NCI-H345 treated with DMSO at 0.1 percent for 48 hours (cell line): ENCODE results near the gene PTPN1.
"Not testable (repeated sequence)": the region's sequence is repeated elsewhere in the genome, so short reads cannot be mapped to it uniquely, and the experiment has no call there.

Source experiments
- DNase-seq: peaks from one replicate; lab custom pipeline; 2025; ENCODE audit not compliant: unreplicated experiment; lab: John Stamatoyannopoulos, UW

PTPN1 gene

DNA sequence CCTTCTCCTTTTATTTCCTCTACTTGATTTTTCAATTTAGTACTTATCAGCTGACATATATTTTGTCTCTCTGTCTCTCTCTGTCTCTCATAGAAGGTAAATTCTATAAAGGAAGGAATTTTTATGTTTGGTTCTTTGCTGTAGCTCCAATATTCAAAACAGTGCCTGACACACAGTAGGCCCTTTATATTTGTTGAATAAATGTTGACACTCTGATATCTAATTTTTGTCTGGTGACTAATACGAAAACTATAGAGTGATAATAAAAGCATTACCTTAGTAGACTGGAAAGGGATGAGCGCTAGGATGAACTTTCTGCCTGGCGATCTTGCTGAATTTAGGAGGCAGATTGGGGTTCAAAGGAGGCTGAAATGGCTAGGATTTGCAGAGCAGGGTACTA is 42.8 kb downstream of the PTPN1 start:
- DNase-seq, result no peak

DNA sequence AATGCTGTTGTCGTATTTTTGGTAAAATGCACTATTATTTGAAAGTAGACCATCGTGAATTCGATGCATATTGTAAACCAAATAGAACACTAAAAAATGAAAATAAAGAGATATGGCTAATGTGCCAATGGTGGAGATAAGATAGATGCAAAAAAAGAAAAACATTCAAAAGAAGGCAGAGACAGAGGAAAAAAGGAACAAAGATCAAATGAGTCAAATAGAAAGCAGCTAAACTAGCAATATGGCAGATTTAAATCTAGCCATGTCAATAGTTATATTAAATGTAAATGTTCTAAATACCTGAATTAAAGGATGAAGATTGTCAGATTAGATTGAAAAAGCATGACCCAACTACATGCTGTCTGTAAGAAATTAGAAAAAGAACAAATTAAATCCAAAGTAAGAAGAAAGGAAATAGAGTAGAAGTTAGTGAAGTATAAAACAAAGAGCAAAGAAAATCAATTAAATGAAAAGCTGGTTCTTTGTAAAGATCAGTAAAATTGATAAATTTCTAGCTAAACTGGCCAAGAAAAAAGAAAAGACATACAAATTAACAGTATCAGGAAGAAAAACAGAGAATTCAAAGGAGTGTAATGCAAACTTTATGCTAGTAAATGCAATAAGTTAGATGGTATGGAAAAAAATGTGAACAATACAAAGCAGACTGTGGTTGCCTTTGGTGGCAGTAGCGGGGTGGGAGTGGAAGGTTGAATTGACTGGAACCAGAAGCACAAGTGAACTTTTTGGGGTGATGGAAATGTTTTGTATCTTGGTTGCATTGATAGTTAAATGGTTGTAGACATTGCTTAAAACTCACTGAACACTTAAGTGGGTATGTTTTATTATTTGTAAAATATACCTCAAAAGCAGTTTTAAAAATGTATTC is 44.8 kb downstream of the PTPN1 start:
- no peak for DNase-seq

DNA sequence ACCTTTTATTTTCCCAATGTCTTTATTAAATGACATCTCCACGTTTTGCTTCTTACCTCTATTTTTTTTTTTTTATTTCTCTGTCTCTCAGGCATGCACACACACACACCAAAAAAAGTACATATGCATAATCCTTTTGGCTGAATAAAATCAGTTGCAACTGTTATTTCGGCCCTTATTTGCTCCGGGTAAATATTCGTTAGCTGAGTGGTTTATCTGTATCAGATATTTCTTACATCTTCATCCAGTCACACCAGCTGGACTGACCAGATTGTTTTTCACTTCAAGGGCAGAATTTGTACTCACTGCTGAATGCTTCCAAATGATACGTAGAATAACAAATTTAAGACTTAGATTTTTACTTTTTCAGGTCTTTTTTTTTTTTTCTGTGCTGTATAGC is 45.5 kb downstream of the PTPN1 start:
- no peak for DNase-seq

DNA sequence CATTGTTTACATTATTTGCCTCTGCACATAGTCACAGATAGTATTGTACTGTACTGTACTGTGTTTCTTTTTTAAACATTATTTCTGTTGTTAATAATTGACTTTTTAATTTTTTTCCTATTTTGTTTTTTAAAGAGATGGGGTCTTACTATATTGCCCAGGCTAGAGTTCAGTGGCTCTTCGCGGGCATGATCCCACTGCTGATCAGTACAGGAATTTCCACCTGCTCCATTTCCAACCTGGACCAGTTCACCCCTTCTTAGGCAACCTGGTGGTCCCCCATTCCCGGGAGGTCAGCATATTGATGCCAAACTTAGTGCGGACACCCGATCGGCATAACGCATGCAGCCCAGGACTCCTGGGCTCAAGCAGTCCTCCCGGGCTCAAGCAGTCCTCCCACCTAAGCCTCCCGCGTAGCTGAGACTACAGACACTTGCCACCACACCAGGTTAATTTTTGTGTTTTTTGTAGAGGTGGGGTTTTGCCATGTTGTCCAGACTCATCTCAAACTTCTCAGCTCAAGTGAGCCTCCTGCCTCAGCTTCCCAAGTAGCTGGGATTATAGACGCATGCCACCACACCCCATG is 47.5 kb downstream of the PTPN1 start:
- DNase-seq, result no peak

DNA sequence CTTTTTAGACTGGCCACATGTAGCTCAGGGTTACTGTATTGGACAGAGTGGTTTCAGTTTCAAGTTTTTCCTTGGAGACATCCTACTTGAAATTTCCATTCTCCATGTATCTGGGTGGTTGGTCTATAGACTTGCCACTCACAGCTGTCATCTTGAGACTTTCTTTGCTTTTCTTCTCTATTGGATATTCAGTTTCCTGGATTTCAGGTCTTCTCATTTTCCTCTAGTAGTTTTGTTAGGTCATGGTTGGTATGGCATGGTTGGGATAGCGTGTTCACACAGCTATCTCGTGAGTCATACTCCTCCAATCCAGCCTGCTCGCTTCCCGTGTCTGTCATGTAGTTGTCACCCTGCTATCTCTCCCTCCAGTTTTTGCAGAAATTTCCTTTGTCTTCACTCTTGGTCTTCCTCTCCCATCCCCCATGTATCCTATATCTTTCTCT is 48.3 kb downstream of the PTPN1 start:
- no peak for DNase-seq

DNA sequence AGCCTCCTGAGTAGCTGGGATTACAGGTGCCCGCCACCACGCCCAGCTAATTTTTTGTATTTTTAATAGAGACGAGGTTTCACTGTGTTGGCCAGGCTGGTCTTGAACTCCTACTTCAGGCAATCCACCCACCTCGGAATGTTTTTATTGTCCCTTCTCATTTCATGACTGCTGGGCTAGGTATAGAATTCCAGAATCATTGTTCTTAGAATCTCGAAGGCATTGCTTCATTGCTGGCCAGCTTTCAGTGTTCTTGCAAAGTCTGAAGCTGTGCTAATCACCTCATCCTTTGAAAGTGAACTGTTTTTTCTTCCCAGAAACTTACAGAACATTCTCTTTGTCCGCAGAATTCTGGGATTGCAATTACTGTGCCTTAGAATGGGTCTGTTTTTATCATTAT is 49.0 kb downstream of the PTPN1 start:
- no peak for DNase-seq

DNA sequence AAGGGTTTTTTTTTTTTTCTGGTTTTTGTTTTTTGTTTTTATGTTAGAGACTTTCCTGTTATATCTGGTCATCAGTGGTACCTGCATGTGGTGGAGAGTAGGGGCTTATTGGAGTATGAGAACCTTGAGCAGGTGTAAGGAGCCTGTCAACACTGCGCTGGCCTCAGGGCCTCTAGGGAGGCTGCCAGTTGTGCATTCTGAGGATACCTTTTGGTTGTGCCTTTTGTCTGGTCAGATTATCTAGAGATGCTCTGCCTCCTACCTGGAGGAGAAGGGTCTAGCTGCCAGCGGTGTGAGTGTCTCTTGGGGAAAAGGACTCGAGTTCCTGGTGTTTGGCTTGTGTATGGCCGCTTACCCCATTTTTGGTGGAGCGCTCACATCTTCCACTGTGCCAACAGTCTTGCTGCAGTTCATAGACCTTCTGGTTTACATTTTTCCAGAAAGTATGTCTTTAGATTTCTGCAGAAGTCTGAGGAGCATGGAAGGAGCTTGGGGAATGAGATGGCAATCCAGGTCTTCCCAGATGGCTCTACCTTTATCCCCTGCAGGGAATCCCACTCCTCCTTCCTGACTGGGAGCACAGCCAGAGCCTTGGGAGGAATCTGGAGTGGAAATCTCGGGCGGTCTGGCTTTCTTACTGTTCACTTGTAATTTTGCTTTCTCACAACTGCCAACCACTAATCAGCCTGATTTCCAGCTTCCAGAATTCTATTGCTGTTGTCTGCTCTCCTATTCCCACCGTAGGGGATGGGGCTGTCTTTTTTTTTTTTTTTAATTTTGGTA is 49.9 kb downstream of the PTPN1 start:
- no peak for DNase-seq

DNA sequence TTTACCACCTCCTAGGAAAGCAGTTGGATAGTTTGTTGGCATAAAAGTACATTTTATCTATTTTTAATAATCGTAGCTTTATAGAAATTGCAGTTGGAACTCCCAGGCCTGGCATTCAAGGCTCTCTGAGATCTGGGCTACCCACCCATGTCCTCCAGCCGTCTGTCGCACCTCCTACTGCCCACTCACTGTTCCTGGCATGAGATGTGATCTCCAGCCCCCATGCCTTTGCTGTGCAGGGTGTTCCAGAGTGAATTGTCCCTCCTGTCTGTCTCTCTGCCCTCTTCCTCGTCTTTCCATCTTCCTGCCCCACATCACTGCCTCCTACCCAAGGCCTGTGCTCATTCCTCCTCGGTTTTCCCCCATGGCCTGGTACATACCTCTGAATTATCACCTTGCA is 50.7 kb downstream of the PTPN1 start:
- no peak for DNase-seq

DNA sequence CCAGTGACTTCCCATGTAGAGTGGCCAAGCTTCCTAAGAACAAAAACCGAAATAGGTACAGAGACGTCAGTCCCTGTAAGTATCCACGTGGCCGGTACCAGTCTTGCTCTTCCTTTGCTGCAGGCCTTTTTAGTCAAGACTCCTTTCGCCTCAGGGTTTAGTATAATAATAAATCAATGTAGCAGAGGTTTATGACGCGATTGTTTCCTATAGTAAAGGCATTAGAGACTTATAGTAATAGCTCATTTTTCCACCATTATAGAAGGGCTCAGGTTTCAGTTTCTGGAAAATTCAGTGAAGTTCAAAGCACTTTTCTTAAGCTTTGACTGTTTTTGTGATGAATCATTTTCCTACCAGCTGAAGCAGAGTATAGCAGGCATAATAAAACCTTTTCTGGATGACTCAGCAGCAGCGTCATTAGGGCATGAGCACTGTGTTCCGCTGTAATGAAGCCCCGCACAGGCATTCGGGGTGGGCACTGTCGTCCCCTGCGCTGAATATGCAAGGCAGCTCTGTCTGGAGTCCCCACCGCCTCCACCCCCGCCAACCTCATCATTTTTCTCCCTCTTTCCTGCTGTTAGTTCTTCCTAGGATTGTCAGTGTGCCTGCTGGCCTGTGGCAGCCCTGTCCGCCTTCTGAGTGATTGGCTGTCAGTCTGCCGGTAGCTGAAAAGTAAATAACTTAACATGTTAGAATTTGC is 51.3 kb downstream of the PTPN1 start:
- no peak for DNase-seq

DNA sequence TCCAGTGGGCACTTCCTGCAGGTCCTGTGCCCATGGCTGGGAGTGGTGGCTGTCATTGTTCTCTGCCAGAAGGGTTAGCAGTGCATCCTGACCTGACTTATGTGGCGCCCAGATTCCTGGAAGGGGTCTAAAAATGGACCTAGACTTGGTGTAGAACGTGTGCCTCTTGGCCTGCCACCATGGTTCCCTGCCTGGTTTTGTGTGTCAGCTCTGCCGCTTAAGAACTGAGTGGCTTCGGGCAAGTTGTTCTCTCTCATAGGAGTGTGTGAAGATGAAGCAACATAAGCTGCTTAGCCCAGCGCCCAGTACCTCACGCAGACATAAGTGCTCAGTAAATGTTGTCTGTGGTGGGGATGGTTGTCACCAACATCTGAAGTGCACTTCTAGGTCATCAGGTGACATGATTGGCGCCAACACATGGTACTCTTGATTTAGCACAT is 52.1 kb downstream of the PTPN1 start:
- DNase-seq, result peak; percentile 96

DNA sequence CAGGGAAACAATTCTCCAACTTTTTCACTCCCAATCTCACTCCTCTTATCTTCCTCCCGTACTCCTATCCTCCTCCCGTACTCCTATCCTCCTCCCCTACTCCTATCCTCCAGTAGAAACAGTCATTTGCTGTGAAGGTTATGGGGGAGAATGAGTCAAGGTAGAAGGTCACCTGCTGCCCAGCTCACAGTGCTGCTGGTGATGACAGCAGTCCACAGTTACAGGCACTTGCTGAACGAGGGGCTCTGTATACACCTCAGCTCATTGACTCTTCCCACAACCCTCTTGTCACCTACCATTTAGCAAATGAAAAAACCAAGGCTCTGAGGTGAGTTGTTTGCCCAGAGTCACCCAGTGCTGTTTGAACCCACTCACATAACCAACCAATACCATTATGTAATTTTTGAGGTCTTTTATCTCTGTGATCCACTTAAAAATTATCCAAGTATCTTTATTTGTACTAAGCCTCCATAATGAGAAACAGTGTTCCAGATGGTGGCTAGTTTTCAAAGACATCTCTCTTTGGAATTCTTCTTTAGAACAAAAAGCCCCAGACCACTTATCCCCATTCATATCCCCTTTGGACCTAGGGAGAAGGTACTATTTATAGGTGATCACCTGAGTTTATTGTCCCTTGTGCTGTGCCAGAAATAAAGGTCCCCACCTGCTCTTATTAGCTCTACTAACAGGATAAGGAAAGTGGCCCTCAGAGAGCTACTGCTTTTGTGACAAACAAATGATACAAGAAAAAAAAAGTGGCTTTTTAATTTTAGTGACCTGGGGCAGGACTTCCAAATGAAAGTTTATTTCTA is 53.2 kb downstream of the PTPN1 start:
- peak; percentile 98 for DNase-seq

DNA sequence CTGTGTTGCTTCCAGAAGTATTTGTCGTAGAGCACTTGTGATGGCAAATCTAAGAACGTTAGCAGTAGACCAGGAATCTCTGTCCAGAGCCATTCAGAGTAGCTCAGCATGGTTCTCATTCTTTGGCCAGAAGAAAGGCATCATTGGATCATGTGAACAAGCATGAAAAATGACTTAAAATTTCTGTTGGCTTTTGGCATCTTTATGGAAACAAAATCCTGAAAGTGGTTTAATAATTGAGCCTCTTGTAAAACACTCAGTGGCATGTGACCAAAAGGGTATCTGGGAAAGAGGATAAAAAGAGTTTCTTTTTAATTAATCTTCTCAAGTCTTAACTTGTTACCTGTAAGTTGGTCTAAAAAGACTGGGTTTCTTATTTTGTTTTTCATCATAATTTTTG is 55.2 kb downstream of the PTPN1 start:
- no peak for DNase-seq

DNA sequence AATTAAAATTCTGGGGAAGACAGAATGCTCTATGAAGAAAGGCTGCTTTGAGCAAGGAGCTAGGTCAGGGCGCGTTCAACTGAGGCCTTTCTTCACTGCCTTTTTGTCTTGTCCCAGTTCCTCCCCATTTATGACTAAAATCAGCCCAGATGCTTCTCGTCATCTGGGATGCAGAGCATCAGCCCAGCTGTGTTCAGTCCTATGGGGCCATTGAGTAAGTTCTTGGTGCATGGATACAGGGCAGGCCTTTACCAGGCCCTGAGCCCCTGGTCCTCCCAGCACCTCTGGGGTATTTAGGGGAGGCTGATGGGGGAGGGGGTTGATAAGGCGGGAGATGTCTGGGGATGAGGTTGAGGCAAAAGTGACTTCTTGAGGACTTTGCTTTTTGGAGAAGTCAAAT is 55.7 kb downstream of the PTPN1 start:
- DNase-seq, result no peak

DNA sequence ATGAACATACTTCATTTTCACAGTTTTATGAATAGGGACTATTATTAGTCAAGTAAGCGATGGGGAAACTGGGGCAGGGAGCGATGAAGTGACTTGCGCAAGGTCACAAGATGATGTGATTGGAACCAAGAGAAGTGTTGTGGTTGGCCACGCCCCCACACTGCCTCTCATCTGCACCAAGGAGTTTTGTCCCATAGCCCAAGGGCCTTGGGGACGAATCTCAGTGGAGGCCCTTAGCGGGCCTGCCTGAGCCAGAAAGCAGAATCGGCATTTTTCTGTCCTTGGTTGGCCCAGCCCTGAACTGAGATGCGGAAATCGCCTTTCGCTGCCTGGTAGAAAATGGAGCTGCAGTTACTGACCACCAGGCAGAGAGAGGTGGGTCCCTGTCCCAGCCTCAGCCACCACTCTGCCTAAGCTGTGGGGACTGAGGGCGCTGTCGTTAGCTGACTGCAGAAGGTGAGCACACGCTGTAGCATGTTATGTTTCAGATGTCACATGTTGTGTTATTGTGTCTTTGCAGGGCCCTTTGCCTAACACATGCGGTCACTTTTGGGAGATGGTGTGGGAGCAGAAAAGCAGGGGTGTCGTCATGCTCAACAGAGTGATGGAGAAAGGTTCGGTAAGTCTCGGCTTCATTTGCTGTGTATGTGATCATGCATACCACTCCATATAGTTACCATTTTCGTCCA is 57.8 kb downstream of the PTPN1 start:
- no peak for DNase-seq

DNA sequence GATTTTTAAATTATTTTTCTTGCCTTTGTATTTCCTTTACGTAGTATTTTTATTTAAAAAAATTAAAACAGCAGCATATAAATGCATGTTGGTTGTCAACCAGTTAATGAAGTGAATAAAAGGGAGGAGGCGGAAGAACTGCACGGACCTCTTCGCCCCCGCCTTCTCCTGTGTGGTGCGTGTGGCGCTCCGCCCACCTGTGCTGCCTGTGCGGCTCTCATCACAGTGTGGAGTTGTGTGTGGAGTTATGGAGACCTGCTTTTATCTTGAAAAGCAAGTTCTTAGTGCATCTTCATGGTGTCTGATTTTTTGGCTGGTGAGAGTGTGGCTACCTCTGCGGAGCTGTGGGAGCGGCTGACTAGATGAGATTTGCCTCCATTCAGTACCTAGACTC is 58.4 kb downstream of the PTPN1 start:
- no peak for DNase-seq

DNA sequence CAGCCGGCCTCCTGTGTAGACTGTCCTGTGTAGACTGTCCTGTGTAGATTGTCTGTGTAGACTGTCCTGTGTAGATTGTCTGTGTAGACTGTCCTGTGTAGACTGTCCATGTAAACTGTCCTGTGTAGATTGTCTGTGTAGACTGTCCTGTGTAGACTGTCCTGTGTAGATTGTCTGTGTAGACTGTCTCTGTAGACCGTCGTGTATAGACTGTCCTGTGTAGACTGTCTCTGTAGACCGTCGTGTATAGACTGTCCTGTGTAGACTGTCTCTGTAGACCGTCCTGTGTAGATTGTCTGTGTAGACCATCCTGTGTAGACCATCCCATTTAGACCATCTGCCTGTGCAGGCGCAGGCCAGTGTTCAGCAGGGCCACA is 59.3 kb downstream of the PTPN1 start:
- not testable (repeated sequence) for DNase-seq

DNA sequence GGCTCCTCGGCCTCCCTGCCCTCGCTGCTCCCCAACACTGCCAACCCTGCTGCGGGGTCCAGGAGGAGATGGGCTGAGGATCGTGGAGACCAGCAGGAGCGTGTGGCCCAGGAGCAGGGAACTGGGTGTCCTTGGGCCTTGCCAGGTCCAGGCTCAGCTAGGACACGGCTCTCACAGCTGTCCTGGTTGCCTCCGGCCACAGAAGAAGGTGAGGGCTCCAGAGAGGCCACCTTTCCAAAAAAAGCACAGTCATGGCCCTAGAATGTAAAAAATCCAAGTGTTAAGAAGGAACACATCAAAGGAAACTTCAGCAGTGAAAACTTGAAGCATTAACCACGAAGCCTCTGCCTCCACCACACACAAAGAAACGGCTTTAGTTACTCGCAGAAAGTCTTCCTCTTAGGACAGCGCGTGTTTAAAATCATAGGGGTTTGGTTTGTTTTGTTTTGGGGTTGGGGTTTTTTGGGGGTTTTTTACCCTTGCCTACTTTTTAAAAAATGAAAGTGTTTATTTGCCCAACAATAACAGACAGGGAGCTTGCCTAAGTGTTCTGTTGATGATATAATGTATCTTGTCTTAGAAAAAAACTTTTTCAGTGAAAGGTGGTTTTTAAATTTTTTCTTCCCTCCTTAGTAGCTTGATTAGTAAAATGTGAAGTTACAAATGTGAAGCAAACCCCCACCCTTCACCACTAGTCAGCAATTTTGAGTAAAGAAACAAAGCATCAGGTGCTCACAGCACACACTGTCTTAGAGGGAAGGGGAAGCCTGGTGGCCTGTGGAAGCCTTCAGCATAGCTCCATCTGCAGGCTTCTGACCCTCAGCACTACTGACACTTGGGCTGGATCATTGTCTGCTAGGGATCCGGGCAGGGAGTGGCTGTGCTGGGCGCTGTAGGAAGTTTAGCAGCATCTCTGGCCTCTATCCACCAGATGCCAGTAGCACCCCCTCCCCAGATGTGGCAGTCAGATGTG is 60.0 kb downstream of the PTPN1 start:
- no peak for DNase-seq

DNA sequence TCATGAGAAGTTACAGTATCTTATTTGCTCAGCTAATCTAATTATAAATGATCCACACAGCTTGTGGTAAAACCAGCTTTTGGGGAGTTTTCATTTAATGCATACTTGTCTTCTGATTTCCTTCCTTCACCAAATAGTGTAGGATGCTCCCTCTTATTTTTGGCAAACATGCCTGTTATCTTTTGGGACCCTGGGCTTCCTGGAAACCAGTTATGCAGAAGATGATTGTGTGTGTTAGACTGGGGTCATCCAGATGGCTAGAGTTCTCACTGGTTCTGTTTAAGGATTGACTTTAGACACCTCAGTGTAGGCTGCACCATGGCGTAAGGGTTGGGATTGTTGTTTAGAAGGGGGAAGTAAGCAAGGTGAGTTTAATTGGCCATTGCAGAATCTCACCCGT is 61.3 kb downstream of the PTPN1 start:
- DNase-seq, result no peak
